B cell (primary cell): ENCODE results near the gene CDK8.

Experiments used
- EZH2 ChIP-seq: IDR thresholded peaks from 2 replicates; pipeline ENCODE4 v1.6.1; 2012; ENCODE audit warnings: borderline replicate concordance, low read depth, mild to moderate bottlenecking, moderate library complexity, low read length; ENCODE audit not compliant: insufficient read depth, poor library complexity, severe bottlenecking
- TF ChIP-seq, protein P1 (sequence below): fragments of 200-600 bp; IDR thresholded peaks from one replicate; pipeline ENCODE4 v1.8.0; 2022; ENCODE audit warnings: antibody characterized with exemption, mild to moderate bottlenecking

DNA sequence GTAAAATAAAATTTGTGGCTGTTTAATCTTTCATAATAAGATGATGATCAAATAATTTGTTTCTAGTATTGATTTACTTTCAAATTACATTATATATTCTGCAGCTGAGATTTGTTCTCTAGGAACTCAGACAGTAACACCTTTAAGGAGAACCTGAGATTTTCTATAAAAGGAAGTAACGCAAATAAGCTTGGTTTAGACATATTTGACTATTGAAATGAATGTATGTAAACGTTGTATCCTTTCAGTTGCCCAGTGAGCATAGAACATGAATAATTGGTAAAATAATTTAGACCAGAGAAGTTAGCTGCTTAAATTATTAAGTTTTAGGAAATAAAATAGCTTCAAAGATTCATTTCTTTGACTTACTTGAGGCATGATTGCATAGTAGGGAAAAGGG, 3.1 kb downstream of the CDK8 start:
- TF ChIP-seq, protein P1, sequence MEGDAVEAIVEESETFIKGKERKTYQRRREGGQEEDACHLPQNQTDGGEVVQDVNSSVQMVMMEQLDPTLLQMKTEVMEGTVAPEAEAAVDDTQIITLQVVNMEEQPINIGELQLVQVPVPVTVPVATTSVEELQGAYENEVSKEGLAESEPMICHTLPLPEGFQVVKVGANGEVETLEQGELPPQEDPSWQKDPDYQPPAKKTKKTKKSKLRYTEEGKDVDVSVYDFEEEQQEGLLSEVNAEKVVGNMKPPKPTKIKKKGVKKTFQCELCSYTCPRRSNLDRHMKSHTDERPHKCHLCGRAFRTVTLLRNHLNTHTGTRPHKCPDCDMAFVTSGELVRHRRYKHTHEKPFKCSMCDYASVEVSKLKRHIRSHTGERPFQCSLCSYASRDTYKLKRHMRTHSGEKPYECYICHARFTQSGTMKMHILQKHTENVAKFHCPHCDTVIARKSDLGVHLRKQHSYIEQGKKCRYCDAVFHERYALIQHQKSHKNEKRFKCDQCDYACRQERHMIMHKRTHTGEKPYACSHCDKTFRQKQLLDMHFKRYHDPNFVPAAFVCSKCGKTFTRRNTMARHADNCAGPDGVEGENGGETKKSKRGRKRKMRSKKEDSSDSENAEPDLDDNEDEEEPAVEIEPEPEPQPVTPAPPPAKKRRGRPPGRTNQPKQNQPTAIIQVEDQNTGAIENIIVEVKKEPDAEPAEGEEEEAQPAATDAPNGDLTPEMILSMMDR: no peak
- TF ChIP-seq EZH2: no peak
